SU-DHL-6 (cell line): Measurements from ENCODE around the gene ZNF525.

Experiments
- EZH2phosphoT487 ChIP-seq: fragments of 200-600 bp; sonication (generic), shearing (Covaris generic); conservative IDR thresholded peaks from 2 replicates; pipeline ENCODE4 v1.6.1; 2018; ENCODE audit warnings: mild to moderate bottlenecking, antibody characterized with exemption, low read length, moderate library complexity, mixed read lengths
- TF ChIP-seq, protein P1 (sequence below): fragments of 200-600 bp; sonication (generic); IDR thresholded peaks from one replicate; pipeline ENCODE4 v1.5.1; 2017; ENCODE audit warnings: antibody characterized with exemption, mild to moderate bottlenecking, low read length, moderate library complexity; ENCODE audit not compliant: insufficient read depth, poor library complexity, severe bottlenecking

DNA sequence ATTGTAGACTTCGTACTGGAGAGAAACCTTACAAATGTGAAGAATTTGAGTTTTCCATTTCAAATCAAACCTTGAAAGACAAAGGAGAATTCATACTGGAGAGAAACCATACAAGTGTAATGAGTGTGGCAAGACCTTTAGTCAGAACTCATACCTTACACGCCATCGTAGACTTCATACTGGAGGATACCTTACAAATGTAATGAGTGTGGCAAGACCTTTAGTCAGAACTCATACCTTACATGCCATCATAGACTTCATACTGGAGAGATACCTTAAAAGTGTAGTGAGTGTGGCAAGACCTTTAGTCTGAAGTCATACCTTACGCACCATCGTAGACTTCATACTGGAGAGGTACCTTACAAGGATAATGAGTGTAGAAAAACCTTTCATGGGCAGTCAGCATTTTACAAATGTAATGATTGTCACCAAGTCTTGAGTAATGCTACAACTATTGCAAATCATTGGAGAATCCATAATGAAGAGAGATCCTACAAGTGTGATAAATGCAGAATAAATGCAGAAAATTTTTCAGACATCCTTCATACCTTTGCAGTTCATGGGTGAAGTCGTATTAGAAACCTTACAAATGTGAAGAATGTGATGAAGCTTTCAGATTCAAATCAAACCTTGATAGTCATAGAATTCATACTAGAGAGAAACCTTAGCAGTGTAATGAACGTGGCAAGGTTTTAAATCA is 44.1 kb downstream of the ZNF525 start:
- TF ChIP-seq, protein P1, sequence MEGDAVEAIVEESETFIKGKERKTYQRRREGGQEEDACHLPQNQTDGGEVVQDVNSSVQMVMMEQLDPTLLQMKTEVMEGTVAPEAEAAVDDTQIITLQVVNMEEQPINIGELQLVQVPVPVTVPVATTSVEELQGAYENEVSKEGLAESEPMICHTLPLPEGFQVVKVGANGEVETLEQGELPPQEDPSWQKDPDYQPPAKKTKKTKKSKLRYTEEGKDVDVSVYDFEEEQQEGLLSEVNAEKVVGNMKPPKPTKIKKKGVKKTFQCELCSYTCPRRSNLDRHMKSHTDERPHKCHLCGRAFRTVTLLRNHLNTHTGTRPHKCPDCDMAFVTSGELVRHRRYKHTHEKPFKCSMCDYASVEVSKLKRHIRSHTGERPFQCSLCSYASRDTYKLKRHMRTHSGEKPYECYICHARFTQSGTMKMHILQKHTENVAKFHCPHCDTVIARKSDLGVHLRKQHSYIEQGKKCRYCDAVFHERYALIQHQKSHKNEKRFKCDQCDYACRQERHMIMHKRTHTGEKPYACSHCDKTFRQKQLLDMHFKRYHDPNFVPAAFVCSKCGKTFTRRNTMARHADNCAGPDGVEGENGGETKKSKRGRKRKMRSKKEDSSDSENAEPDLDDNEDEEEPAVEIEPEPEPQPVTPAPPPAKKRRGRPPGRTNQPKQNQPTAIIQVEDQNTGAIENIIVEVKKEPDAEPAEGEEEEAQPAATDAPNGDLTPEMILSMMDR: no peak
- TF ChIP-seq EZH2phosphoT487: no peak
